H1 (cell line): ENCODE data around the gene LIX1L. TPM values are rescaled to one million over a fixed set of nuclear protein-coding genes. Genes with fewer than 3 reads are reported as not detected.
"Not testable (repeated sequence)": the region's sequence is repeated elsewhere in the genome, so short reads cannot be mapped to it uniquely, and the experiment has no call there.

ENCODE experiments used
- CTCF ChIA-PET: fragments of 300-600 bp; sonication (Branson Sonifier 250); formaldehyde crosslinking; loops from one replicate; lab custom pipeline; 2021; ENCODE audit not compliant: partially characterized antibody; lab: Charles Lee
- POLR2A ChIA-PET: fragments of 300-600 bp; sonication (Branson Sonifier 250); formaldehyde crosslinking; loops from one replicate; lab custom pipeline; 2021; ENCODE audit warnings: inconsistent platforms; ENCODE audit not compliant: partially characterized antibody; lab: Charles Lee
- DNase-seq, 2 experiments: peaks; one replicate each; pipeline versions ENCODE4 v3.0.0 to v3.0.0-alpha.2; 2010 to 2022; ENCODE audit warnings: low spot score in 2 of 2, low read depth in 1 of 2, mixed read lengths in 1 of 2
- FAIRE-seq: peaks from 2 replicates; lab custom pipeline; 2011; peaks lifted over from hg19 to GRCh38; lab: Jason Lieb, UNC
- H2AFZ ChIP-seq: 2 replicates; pipeline ENCODE4 v1.8.1; 2012; ENCODE audit warnings: low read length, inconsistent platforms
- H2AK5ac ChIP-seq: 2 replicates; pipeline ENCODE4 v1.6.1; 2013; ENCODE audit warnings: low read depth, low read length
- H2BK120ac ChIP-seq: replicated peaks from 2 replicates; pipeline ENCODE3; 2013; ENCODE audit warnings: low read depth, low read length, inconsistent platforms
- H2BK12ac ChIP-seq: 2 replicates; pipeline ENCODE4 v1.6.1; 2013; ENCODE audit warnings: low read depth, low read length
- H2BK15ac ChIP-seq: 2 replicates; pipeline ENCODE4 v1.6.1; 2013; ENCODE audit warnings: low read length
- H2BK20ac ChIP-seq: 2 replicates; pipeline ENCODE4 v1.6.1; 2013; ENCODE audit warnings: low read length
- H2BK5ac ChIP-seq: 2 replicates; pipeline ENCODE4 v1.6.1; 2013; ENCODE audit warnings: low read depth, low read length
- H3K14ac ChIP-seq: 2 replicates; pipeline ENCODE4 v1.6.1; 2013; ENCODE audit warnings: inconsistent platforms; ENCODE audit not compliant: insufficient read length
- H3K18ac ChIP-seq: 2 replicates; pipeline ENCODE4 v1.6.1; 2013; ENCODE audit warnings: low read length; ENCODE audit errors: extremely low read depth
- H3K23ac ChIP-seq: 2 replicates; pipeline ENCODE4 v1.6.1; 2013; ENCODE audit warnings: inconsistent platforms; ENCODE audit not compliant: insufficient read length
- H3K23me2 ChIP-seq: 2 replicates; pipeline ENCODE4 v1.6.1; 2013; ENCODE audit warnings: low read depth, low read length
- H3K27ac ChIP-seq: 2 replicates; pipeline ENCODE4 v1.6.1; 2011; ENCODE audit warnings: low read depth, low read length, inconsistent platforms
- H3K27me3 ChIP-seq, 4 experiments: replicated peaks in 1 of 4; 1 replicate in 1 of 4; 2 replicates in 3 of 4; pipeline versions ENCODE4 v1.6.1 to v1.8.1; 2011 to 2013; ENCODE audit warnings: low read length in 3 of 4, mild to moderate bottlenecking in 3 of 4, inconsistent platforms in 2 of 4, mixed read lengths in 2 of 4, moderate library complexity in 1 of 4; ENCODE audit not compliant: control insufficient read depth in 3 of 4, insufficient read depth in 3 of 4; ENCODE audit errors: extremely low read depth in 1 of 4
- H3K36me3 ChIP-seq, 4 experiments: 2 replicates each; pipeline versions ENCODE4 v1.6.1 to v1.8.1; 2011 to 2013; ENCODE audit warnings: mild to moderate bottlenecking in 4 of 4, low read length in 3 of 4, moderate library complexity in 2 of 4, control low read depth in 1 of 4, inconsistent platforms in 1 of 4; ENCODE audit not compliant: insufficient read depth in 4 of 4, control insufficient read depth in 2 of 4
- H3K4ac ChIP-seq: replicated peaks from 2 replicates; pipeline ENCODE3; 2013; ENCODE audit warnings: low read length, low read depth, mixed read lengths, inconsistent platforms; ENCODE audit not compliant: insufficient read length
- H3K4me1 ChIP-seq, 4 experiments: replicated peaks in 1 of 4; 1 replicate in 1 of 4; 2 replicates in 3 of 4; pipeline versions ENCODE4 v1.6.1 to v1.8.1; 2011 to 2013; ENCODE audit warnings: low read length in 3 of 4, inconsistent platforms in 2 of 4, mixed read lengths in 1 of 4; ENCODE audit not compliant: insufficient read depth in 4 of 4, control insufficient read depth in 3 of 4
- H3K4me2 ChIP-seq, 2 experiments: 2 replicates each; pipeline versions ENCODE4 v1.6.1 to v1.8.1; 2011 to 2013; ENCODE audit warnings: low read depth in 2 of 2, low read length in 2 of 2, control low read depth in 1 of 2, inconsistent platforms in 1 of 2, mild to moderate bottlenecking in 1 of 2; ENCODE audit not compliant: insufficient read depth in 1 of 2
- H3K4me3 ChIP-seq, 4 experiments: fragments of 200-600, 300-600 bp in 1 of 4; sonication (generic), shearing (Covaris generic), sonication (Bioruptor Twin) in 1 of 4; 2 replicates each; pipeline versions ENCODE4 v1.5.1 to v1.8.1; 2011 to 2016; ENCODE audit warnings: low read length in 4 of 4, low read depth in 3 of 4, control low read depth in 2 of 4, inconsistent platforms in 2 of 4, mild to moderate bottlenecking in 2 of 4, mixed read lengths in 1 of 4, moderate library complexity in 1 of 4; ENCODE audit not compliant: insufficient read depth in 2 of 4; ENCODE audit errors: extremely low read depth in 1 of 4
- H3K56ac ChIP-seq: replicated peaks from 2 replicates; pipeline ENCODE3; 2013; ENCODE audit warnings: low read depth, mild to moderate bottlenecking, mixed read lengths, low read length, inconsistent platforms; ENCODE audit not compliant: insufficient read length
- H3K79me1 ChIP-seq: 2 replicates; pipeline ENCODE4 v1.6.1; 2013; ENCODE audit warnings: low read depth, low read length, control low read depth
- H3K79me2 ChIP-seq, 2 experiments: 2 replicates each; pipeline versions ENCODE4 v1.6.1 to v1.8.1; 2012 to 2013; ENCODE audit warnings: low read length in 2 of 2, mild to moderate bottlenecking in 2 of 2, inconsistent platforms in 1 of 2; ENCODE audit not compliant: insufficient read depth in 2 of 2, control insufficient read depth in 1 of 2
- H3K9ac ChIP-seq, 4 experiments: replicated peaks in 1 of 4; 1 replicate in 1 of 4; 2 replicates in 3 of 4; pipeline versions ENCODE4 v1.6.1 to v1.8.1; 2011 to 2013; ENCODE audit warnings: low read depth in 3 of 4, low read length in 3 of 4, control low read depth in 2 of 4, mild to moderate bottlenecking in 2 of 4, moderate library complexity in 2 of 4, inconsistent platforms in 1 of 4; ENCODE audit errors: extremely low read depth in 1 of 4
- H3K9me3 ChIP-seq, 2 experiments: 2 replicates each; pipeline versions ENCODE4 v1.6.1 to v1.8.1; 2012 to 2013; ENCODE audit warnings: mild to moderate bottlenecking in 2 of 2, moderate library complexity in 2 of 2, control low read depth in 1 of 2, inconsistent platforms in 1 of 2, low read depth in 1 of 2, low read length in 1 of 2, mixed read lengths in 1 of 2; ENCODE audit not compliant: insufficient read depth in 2 of 2
- H4K20me1 ChIP-seq, 2 experiments: replicated peaks in 1 of 2; 2 replicates each; pipeline versions ENCODE3 to v1.8.1; 2011 to 2013; ENCODE audit warnings: inconsistent platforms in 2 of 2, low read length in 2 of 2, mild to moderate bottlenecking in 1 of 2; ENCODE audit not compliant: insufficient read depth in 2 of 2, control insufficient read depth in 1 of 2
- H4K5ac ChIP-seq: 2 replicates; pipeline ENCODE4 v1.6.1; 2013; ENCODE audit warnings: low read length, low read depth, mixed read lengths, inconsistent platforms; ENCODE audit not compliant: insufficient read length
- H4K8ac ChIP-seq: 2 replicates; pipeline ENCODE4 v1.8.0; 2013; ENCODE audit warnings: mild to moderate bottlenecking, moderate library complexity, low read length, inconsistent platforms; ENCODE audit not compliant: insufficient read depth; ENCODE audit errors: extremely low read depth
- H4K91ac ChIP-seq: replicated peaks from 2 replicates; pipeline ENCODE3; 2013; ENCODE audit warnings: low read length, mixed read lengths, inconsistent platforms; ENCODE audit not compliant: insufficient read length
- ASH2L ChIP-seq: fragments of 200-600, 300-600 bp; sonication (generic); IDR thresholded peaks from one replicate; pipeline ENCODE4 v1.7.1; 2017; ENCODE audit warnings: low read length
- WGBS, 2 experiments: shearing (Covaris generic) in 1 of 2; methylation state at CpG; one replicate each; pipeline versions ENCODE4 v1.1.6 to v1.1.7; 2013 to 2015; ENCODE audit warnings: low lambda C conversion rate in 2 of 2, mixed read lengths in 2 of 2, inconsistent platforms in 1 of 2, low coverage in 1 of 2, missing lambda C conversion rate in 1 of 2; ENCODE audit not compliant: insufficient replicate concordance in 2 of 2, insufficient coverage in 1 of 2, insufficient read length in 1 of 2; ENCODE audit errors: extremely low coverage in 1 of 2, missing lambda C conversion rate in 1 of 2; 5-methylcytosine and 5-hydroxymethylcytosine counted together
- polyA plus RNA-seq, 7 experiments: library from polyadenylated mRNA; depleted of rRNA in 3 of 7; stranded (reverse) in 5 of 7; unstranded in 2 of 7; fragments of >200 nt in 5 of 7; fragments of 200-250 nt in 2 of 7; gene quantifications; 1 replicate in 5 of 7; 2 replicates in 1 of 7; 4 replicates in 1 of 7; pipeline versions ENCODE4 v1.2.1 to v1.2.3, GENCODE V29; 2011 to 2013; ENCODE audit warnings: missing spikeins in 2 of 7, mixed read lengths in 2 of 7
- total RNA-seq: library from RNA; stranded (reverse); fragmentation: NEBNext Ultra II Directional; extraction: Animal tissue kit (Norgen Biotek cat#: 25700); gene quantifications from 2 replicates; pipeline ENCODE4 v1.2.1, GENCODE V29; 2021
- TF ChIP-seq, protein P1 (sequence below): IDR thresholded peaks from 2 replicates; pipeline ENCODE4 v1.6.1; 2012; ENCODE audit warnings: inconsistent platforms

LIX1L gene
- total and polyA plus RNA-seq, 2 of the 8 experiments (the other 6 are each of a cell fraction or from before 2014, with no cell fraction given), result 2.9 to 3.7 TPM

DNA sequence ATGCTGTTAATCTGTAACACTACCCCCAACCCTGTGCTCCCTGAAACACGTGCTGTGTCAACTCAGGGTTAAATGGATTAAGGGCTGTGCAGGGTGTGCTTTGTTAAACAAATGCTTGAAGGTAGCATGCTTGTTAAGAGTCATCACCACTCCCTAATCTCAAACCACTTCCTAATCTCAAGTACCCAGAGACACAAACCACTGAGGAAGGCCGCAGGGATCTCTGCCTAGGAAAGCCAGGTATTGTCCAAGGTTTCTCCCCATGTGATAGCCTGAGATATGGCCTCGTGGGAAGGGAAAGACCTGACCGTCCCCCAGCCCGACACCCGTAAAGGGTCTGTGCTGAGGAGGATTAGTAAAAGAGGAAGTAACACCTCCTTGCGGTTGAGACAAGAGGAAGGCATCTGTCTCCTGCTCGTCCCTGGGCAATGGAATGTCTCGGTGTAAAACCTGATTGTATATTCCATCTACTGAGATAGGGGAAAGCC, 25.3 kb downstream of the LIX1L start:
- not testable (repeated sequence) for H3K9ac ChIP-seq, H4K8ac ChIP-seq, H3K18ac ChIP-seq, H3K4ac ChIP-seq, FAIRE-seq, H3K56ac ChIP-seq, H3K14ac ChIP-seq
- peak; percentile 34 for TF ChIP-seq ASH2L
- TF ChIP-seq, protein P1, sequence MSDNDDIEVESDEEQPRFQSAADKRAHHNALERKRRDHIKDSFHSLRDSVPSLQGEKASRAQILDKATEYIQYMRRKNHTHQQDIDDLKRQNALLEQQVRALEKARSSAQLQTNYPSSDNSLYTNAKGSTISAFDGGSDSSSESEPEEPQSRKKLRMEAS, result peak; percentile 58; the same call in 1 of the 2 replicates
- TF ChIP-seq, all 59 proteins: peak for 2; not testable (repeated sequence) for 57
- ChIA-PET CTCF (interaction anchor here (0.8 to 2.7 kb wide), 6 partner anchors 12 to 86 kb away, joined by 3 to 16 read pairs (median 8); partner anchors contain the start of gene NUDT17), POLR2A (interaction anchor here (1.0 kb wide), 4 partner anchors 10 to 40 kb away, joined by 3 to 8 read pairs (median 4); partner anchors contain the start of genes ANKRD34A and POLR3GL)
- H3K4me2 ChIP-seq, result peak overlapping the region in 1 of 2 experiments; percentile 41; a peak in 2 of 4 replicates
- H3K79me2 ChIP-seq, H3K4me3 ChIP-seq, H2BK12ac ChIP-seq, H4K5ac ChIP-seq, H3K9me3 ChIP-seq, H3K27me3 ChIP-seq, H2BK120ac ChIP-seq, H3K23me2 ChIP-seq, H3K79me1 ChIP-seq, H3K27ac ChIP-seq, H4K20me1 ChIP-seq, H2BK5ac ChIP-seq, H2BK20ac ChIP-seq, H2BK15ac ChIP-seq, H2AK5ac ChIP-seq, H3K23ac ChIP-seq, H2AFZ ChIP-seq, H4K91ac ChIP-seq, H3K4me1 ChIP-seq, H3K36me3 ChIP-seq: not testable (repeated sequence)
- DNase-seq, result peak in 1 of 2 experiments; percentile 48
- 52% methylated on average over 9 of the region's 9 CpGs; no CpG with 5 or more reads in 1 of the 2 experiments for WGBS, 2 experiments
